HepG2 (cell line): ENCODE results near the gene HELZ. TPM values are rescaled to one million over a fixed set of nuclear protein-coding genes. Genes with fewer than 3 reads are reported as not detected.
A peak's percentile ranks its signal among the peaks of the same experiment; 100 is the strongest.

Experiments used
- ATAC-seq: fragments of 200-7000 bp; cut with Tn5 transposase; 3 replicates; pipeline ENCODE4 v1.9.1; 2020; ENCODE audit warnings: mild to moderate bottlenecking, moderate library complexity
- BruUV-seq: library from RNA; stranded (reverse); fragments of 400-500 nt; replicated peaks from 2 replicates; lab custom pipeline; 2021; lab: Mats Ljungman, UMichigan
- CTCF ChIA-PET: fragments of 300-600 bp; formaldehyde crosslinking; extraction: SDS; loops from one replicate; lab custom pipeline; 2021; ENCODE audit warnings: low total read pairs, inconsistent platforms, low intra/inter-chr PET ratio; lab: Yijun Ruan, JAX
- POLR2A ChIA-PET: fragments of 350-600 bp; sonication (Branson Sonifier 250); formaldehyde crosslinking; loops from one replicate; lab custom pipeline; 2020; ENCODE audit warnings: antibody characterized with exemption, inconsistent platforms; lab: Yijun Ruan, JAX
- DNase-seq: peaks from one replicate; pipeline ENCODE4 v3.0.0-alpha.2; 2015; ENCODE audit warnings: low spot score
- FAIRE-seq: peaks from 3 replicates; lab custom pipeline; 2011; peaks lifted over from hg19 to GRCh38; lab: Jason Lieb, UNC
- H2AFZ ChIP-seq: one replicate; pipeline ENCODE4 v1.6.1; 2011; ENCODE audit warnings: low read length, inconsistent platforms
- H3K27ac ChIP-seq: fragments of 300-600 bp; 3 replicates; pipeline ENCODE4 v1.8.0; 2011; ENCODE audit warnings: mixed run types, mild to moderate bottlenecking, mixed read lengths, low read length, inconsistent platforms; ENCODE audit not compliant: insufficient read depth; ENCODE audit errors: extremely low read length
- H3K27me3 ChIP-seq, 2 experiments: fragments of 200-600 bp in 1 of 2; 2 replicates in 1 of 2; 3 replicates in 1 of 2; pipeline versions ENCODE4 v1.6.0 to v1.8.0; 2011; ENCODE audit warnings: low read length in 2 of 2, mild to moderate bottlenecking in 2 of 2, moderate library complexity in 2 of 2, inconsistent platforms in 1 of 2; ENCODE audit not compliant: insufficient read depth in 2 of 2, control insufficient read depth in 1 of 2
- H3K36me3 ChIP-seq, 2 experiments: fragments of 200-600 bp in 1 of 2; replicated peaks in 1 of 2; 2 replicates in 1 of 2; 3 replicates in 1 of 2; pipeline versions ENCODE4 v1.5.1 to v1.8.0; 2011; ENCODE audit warnings: low read length in 2 of 2, inconsistent platforms in 1 of 2; ENCODE audit not compliant: insufficient read depth in 2 of 2, control insufficient read depth in 1 of 2
- H3K4me1 ChIP-seq: 2 replicates; pipeline ENCODE4 v1.5.1; 2012; ENCODE audit warnings: low read length, inconsistent platforms; ENCODE audit not compliant: insufficient read depth
- H3K4me2 ChIP-seq: 2 replicates; pipeline ENCODE4 v1.6.0; 2011; ENCODE audit warnings: low read depth, low read length, inconsistent platforms
- H3K4me3 ChIP-seq, 3 experiments: fragments of 200-600 bp in 1 of 3; sonication (generic), shearing (Covaris generic) in 1 of 3; replicated peaks in 1 of 3; 2 replicates each; pipeline ENCODE4 v1.5.1; 2011 to 2016; ENCODE audit warnings: low read length in 3 of 3, inconsistent platforms in 2 of 3, low read depth in 2 of 3, mild to moderate bottlenecking in 2 of 3, control low read depth in 1 of 3, mixed read lengths in 1 of 3; ENCODE audit not compliant: insufficient read depth in 1 of 3
- H3K79me2 ChIP-seq: one replicate; pipeline ENCODE4 v1.6.1; 2011; ENCODE audit warnings: low read length, inconsistent platforms; ENCODE audit not compliant: insufficient read depth
- H3K9ac ChIP-seq: 2 replicates; pipeline ENCODE4 v1.6.0; 2011; ENCODE audit warnings: mild to moderate bottlenecking, low read depth, low read length, inconsistent platforms; ENCODE audit not compliant: insufficient read depth
- H3K9me3 ChIP-seq: 2 replicates; pipeline ENCODE4 v1.5.1; 2012; ENCODE audit warnings: mild to moderate bottlenecking, low read length
- H4K20me1 ChIP-seq: 2 replicates; pipeline ENCODE4 v1.6.0; 2011; ENCODE audit warnings: inconsistent platforms, mild to moderate bottlenecking, low read length, moderate library complexity; ENCODE audit not compliant: insufficient read depth
- GABPB1 ChIP-seq: IDR thresholded peaks from 2 replicates; pipeline ENCODE4 v1.6.1; 2016; ENCODE audit warnings: mild to moderate bottlenecking, missing genetic modification reagents, moderate library complexity, missing compliant biosample characterization
- KDM1A ChIP-seq: IDR thresholded peaks from 2 replicates; pipeline ENCODE4 v1.6.1; 2016; ENCODE audit warnings: missing compliant biosample characterization
- MAFF ChIP-seq: IDR thresholded peaks from 2 replicates; pipeline ENCODE4 v1.6.1; 2011; ENCODE audit warnings: low read depth, low read length, improper control_type of control experiment
- MAFK ChIP-seq, 2 experiments: IDR thresholded peaks in 1 of 2; conservative IDR thresholded peaks in 1 of 2; 2 replicates each; pipeline ENCODE4 v1.6.1; 2011; ENCODE audit warnings: improper control_type of control experiment in 2 of 2, low read length in 2 of 2
- RFXAP ChIP-seq: sonication (generic); formaldehyde crosslinking; IDR thresholded peaks from 2 replicates; pipeline ENCODE4 v1.4.0; 2020; ENCODE audit warnings: missing genetic modification reagents, borderline replicate concordance
- TFDP1 ChIP-seq: IDR thresholded peaks from 2 replicates; pipeline ENCODE4 v1.6.1; 2016; ENCODE audit warnings: missing compliant biosample characterization, missing genetic modification reagents, borderline replicate concordance
- THRA ChIP-seq: sonication (generic); formaldehyde crosslinking; IDR thresholded peaks from 2 replicates; pipeline ENCODE4 v1.4.0; 2020; ENCODE audit warnings: missing genetic modification reagents, borderline replicate concordance
- YY1 ChIP-seq: IDR thresholded peaks from 2 replicates; pipeline ENCODE4 v1.6.1; 2011; ENCODE audit warnings: low read length, low read depth, moderate library complexity, mild to moderate bottlenecking; ENCODE audit not compliant: insufficient read depth, insufficient replicate concordance
- ZFP36L1 ChIP-seq: sonication (generic); formaldehyde crosslinking; IDR thresholded peaks from 2 replicates; pipeline ENCODE4 v1.8.0; 2022; ENCODE audit warnings: mild to moderate bottlenecking, missing genetic modification reagents, moderate library complexity
- ZNF335 ChIP-seq: sonication (generic); formaldehyde crosslinking; IDR thresholded peaks from 2 replicates; pipeline ENCODE4 v1.4.0; 2020; ENCODE audit warnings: missing genetic modification reagents
- ZSCAN29 ChIP-seq: sonication (generic); formaldehyde crosslinking; conservative IDR thresholded peaks from 2 replicates; pipeline ENCODE4 v1.4.0; 2020; ENCODE audit warnings: mild to moderate bottlenecking, missing genetic modification reagents
- WGBS: methylation state at CpG from one replicate; pipeline ENCODE4 v1.1.6; 2017; ENCODE audit warnings: low lambda C conversion rate; 5-methylcytosine and 5-hydroxymethylcytosine counted together
- in situ Hi-C: cut with HindIII; loops from 2 replicates; pipeline ENCODE4 v1.10.0; 2017; ENCODE audit warnings: low pct_unique_long_range_greater_than_20kb; ENCODE audit not compliant: extremely low pct_ligation_motif_present
- intact Hi-C: fragments of 100-400 bp; cut with micrococcal nuclease; formaldehyde crosslinking; loops from one replicate; pipeline ENCODE4 v1.10.0; 2022; ENCODE audit not compliant: unreplicated experiment
- polyA plus RNA-seq, 8 experiments: library from polyadenylated mRNA; depleted of rRNA in 3 of 8; stranded (reverse) in 7 of 8; unstranded in 1 of 8; fragments of >200 nt; fragmentation: Illumina TruSeq in 4 of 8; extraction: Trizol in 4 of 8; gene quantifications; 2 replicates each; pipeline versions ENCODE4 v1.2.1 to v1.2.3, GENCODE V29; 2011 to 2016; ENCODE audit warnings: low read depth in 4 of 8, missing spikeins in 1 of 8, mixed read lengths in 1 of 8; ENCODE audit not compliant: insufficient read depth in 1 of 8
- total RNA-seq, 5 experiments: library from RNA; depleted of rRNA; stranded (reverse); fragments of >200 nt; fragmentation: Illumina TruSeq; extraction: Trizol; gene quantifications; 2 replicates each; pipeline ENCODE4 v1.2.3, GENCODE V29; 2016; ENCODE audit warnings: low read depth in 1 of 5

Gene HELZ
- total and polyA plus RNA-seq, 2 of the 13 experiments (the other 11 are each of a cell fraction or from before 2014, with no cell fraction given): 35.3 to 52.4 TPM

GRCh38 chr17:67121316-67121891 is 123.6 kb downstream of the HELZ start:
- POLR2A ChIA-PET: no interaction called here
- TSS peak; percentile 16 for BruUV-seq
- ATAC-seq: no peak
- no peak for DNase-seq
- intact Hi-C loops (no loop called here), in situ Hi-C loops (no loop called here)
- H3K4me2 ChIP-seq: no peak overlapping the region
- no peak overlapping the region for H3K4me3 ChIP-seq
- peaks cover 23 to 68% of the 10 kb centered on the region in 2 experiments for H3K36me3 ChIP-seq
- no peaks in the 10 kb centered on the region for H3K27me3 ChIP-seq
- H3K4me1 ChIP-seq: peaks cover 5% of the 10 kb centered on the region; the same call in 1 of the 2 replicates
- WGBS: 99% methylated on average over 5 of the region's 5 CpGs
- no peak overlapping the region for H2AFZ ChIP-seq
- TF ChIP-seq GABPB1 (CRISPR knock-in tag) (no peak), RFXAP (CRISPR knock-in tag) (no peak), MAFF (peak; percentile 94), THRA (no peak), MAFK (conservative IDR thresholded peaks at IDR 0.05 in 1 of 2, IDR thresholded peaks at IDR 0.05 in 1 of 2; ENCODE audit: low read length in 2 of 2) (peak; percentile 93 to 97), ZNF335 (CRISPR knock-in tag) (no peak), ZFP36L1 (CRISPR knock-in tag) (no peak), YY1 (no peak), ZSCAN29 (no peak), KDM1A (CRISPR knock-in tag) (no peak), TFDP1 (CRISPR knock-in tag) (no peak)
- no peak for FAIRE-seq
- no peak overlapping the region for H3K9ac ChIP-seq
- H3K79me2 ChIP-seq: no peaks in the 10 kb centered on the region
- CTCF ChIA-PET: no interaction called here
- peaks cover 7% of the 10 kb centered on the region; the same call in 1 of the 2 replicates for H4K20me1 ChIP-seq
- no peak overlapping the region for H3K27ac ChIP-seq
- no peaks in the 10 kb centered on the region for H3K9me3 ChIP-seq
